DMS 273 treated with DMSO at 0.1 percent for 48 hours (cell line): ENCODE data around the gene UBC.
A peak's percentile ranks its signal among the peaks of the same experiment; 100 is the strongest.

Experiments
- DNase-seq: peaks from one replicate; lab custom pipeline; 2025; lab: John Stamatoyannopoulos, UW

Gene UBC

DNA sequence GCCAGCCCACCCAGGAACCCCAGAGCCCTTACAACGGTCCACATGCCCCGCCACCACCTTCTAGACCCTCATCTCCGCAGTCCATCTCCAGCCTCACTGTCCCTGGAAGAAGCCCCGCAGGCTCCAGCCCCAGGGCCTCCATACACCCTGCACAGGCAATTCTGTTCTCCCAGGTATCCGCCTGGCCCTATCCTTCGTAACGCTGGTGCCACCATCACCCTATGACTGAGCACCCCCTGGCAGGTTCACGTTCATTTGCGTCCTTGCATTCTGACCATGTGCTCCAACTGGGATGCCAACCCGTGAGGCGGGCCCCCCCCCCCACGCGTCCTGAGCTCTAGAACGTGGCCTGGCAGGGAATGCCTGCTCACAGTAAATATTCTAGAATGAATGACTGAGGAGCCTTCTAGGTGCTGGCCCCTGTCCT is 50.1 kb downstream of the UBC start:
- DNase-seq, result no peak

DNA sequence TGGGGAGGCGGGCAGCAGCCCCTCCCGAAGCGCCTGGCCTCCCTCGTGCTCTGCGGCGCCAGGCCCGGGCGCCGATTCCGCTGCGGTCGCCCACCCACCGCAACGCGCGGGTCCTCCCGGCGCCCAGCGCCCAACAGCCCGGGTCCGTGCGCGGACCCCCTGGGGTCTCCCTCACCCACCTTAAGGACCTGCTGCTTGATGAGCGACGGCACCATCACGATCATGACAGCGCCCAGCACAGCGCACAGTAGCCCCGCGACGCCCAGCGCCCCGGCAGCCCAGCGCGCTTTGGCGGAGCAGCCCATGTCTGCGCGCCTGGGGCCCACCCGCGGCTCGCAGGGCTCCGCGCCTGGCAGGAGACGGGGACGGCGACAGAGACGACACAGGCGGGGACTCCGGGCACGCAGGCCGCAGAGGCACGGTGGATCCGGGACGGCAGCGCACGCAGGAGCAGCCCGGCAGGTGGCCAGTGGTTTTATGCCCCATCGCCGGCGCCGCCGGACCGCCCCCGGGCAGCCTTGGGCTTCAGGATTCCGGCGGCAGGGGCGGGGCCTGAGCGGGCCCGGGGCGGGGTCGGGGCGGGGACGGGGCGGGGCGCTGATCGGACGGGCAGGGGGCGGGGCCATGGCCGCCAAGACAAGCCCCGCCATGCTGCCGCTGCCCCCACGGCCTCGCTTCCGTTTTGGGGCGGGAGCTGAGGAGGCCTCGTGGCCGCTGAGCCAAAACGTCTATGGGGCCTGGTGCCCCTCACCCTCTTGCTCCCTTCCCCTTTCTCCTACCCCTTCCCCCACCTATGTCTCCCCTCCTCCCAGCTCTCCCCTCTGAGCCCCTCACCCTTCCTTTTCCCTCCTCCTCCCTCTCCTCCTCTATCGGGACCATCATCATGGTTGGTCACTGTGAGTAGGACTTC is 50.8 kb downstream of the UBC start, which contains the start of gene SCARB1:
Gene SCARB1, minus strand, starts transcription at position 449 of the 910 bp plus-strand sequence. Its CDS starts 144 bp downstream, at position 305.
- peak; percentile 22 for DNase-seq

DNA sequence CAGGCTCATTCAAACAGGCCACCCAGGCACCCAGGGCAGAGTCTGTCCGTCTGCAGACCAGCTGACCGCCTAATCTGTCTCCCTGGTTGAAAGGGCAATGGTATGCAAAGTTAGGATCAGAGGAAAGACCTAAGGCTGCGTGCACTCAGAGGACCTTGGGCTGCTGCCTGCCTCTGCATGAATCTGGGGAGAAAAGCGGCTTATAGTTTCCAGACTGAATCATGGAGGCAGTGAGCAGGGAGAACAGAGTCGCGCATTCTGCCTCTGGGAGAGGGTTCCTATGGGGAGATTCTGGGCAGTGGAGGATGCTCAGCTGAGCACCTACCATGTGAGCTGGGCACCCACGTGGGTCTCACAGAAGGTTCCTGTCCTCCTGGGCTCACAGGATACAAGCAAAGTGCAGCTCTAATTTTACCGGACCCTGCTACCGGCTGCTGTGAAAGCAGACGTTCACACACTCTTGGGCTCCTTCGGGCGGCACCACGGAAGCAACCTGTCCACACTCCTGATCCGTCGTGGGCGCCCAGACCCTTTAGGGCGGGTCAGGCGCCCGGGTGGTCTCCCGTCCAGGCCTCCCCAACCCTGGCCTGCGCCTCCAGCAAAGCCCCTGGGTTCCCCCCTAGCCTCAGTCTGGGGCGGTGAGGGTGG is 51.6 kb downstream of the UBC start:
- DNase-seq, result no peak

DNA sequence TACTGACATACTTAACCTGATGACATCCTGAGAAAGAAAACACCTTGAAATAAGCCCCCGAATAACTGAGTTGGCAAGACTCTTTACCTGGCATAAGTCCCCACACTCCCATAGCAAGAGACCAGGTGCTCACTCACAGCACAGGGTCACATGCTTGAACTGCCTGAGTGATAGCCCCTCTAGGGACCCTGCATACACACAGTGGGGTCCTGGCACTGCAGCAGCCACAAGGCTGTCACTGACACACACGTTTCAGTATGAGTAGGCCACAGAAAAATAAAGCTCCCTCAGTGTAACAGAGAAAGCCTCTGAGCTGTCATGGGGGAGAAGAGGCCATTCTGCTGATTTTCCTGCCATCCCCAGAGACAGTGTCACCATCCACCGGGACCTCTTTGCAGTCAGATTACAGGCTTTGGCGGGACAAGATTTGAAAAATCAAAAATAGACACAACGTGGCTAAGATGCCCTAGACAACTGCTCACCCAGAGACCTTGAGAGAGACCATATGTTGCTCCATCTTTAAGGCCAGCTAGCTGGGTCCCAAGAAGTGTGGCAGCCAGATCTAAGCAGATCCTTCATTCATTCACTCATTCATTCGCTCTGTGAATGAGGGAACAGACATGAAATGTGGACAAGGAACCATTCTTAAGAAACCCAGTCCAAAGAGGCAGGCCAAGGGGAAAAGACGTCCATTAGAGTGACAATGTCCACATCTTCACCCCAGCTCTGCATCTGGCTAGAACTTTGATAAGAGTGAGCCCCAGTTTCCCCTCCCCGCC is 52.4 kb downstream of the UBC start:
- DNase-seq, result no peak
